ENCODE data around the gene ZC3H7B. TPM values are rescaled to one million over a fixed set of nuclear protein-coding genes. Genes with fewer than 3 reads are reported as not detected.

Gene ZC3H7B
- total RNA-seq, 1 experiment from 2014 or later = 34.8 TPM

GRCh38 chr22:41382610-41383009, 81.3 kb downstream of the ZC3H7B start:
- no peaks in the 10 kb centered on the region for H3K9me2 ChIP-seq (replicated peaks; ENCODE audit: low read length)
- ATAC-seq (no peak), DNase-seq (no peak)
- intact Hi-C loops (cut with micrococcal nuclease) = loop anchor here (5.0 kb wide), 1 partner anchor 95 kb away; the partner anchor contains the start of gene RANGAP1
- H3K9me3 ChIP-seq (ENCODE audit: low read length) = no peaks in the 10 kb centered on the region
- no peaks in the 10 kb centered on the region for H3K27me3 ChIP-seq (ENCODE audit: low read length)
- H3K27ac ChIP-seq (ENCODE audit: low read length) = no peak overlapping the region
- no peak for TF ChIP-seq EZH2 (IDR thresholded peaks at IDR 0.05; ENCODE audit: low read length, unreplicated experiment)
- TF ChIP-seq CTCF (conservative IDR thresholded peaks at IDR 0.05; ENCODE audit: low read depth, low read length) = no peak
- TF ChIP-seq EZH2phosphoT487 (IDR thresholded peaks at IDR 0.05; ENCODE audit: borderline replicate concordance, low read length) = no peak
- H4K20me1 ChIP-seq (ENCODE audit: low read length) = no peaks in the 10 kb centered on the region
- H2AFZ ChIP-seq (ENCODE audit: low read length) = 0 out of 2 replicates have a peak overlapping the region, but pooled peaks have one; percentile 55
- H3K4me3 ChIP-seq (ENCODE audit: low read length) = peak overlapping the region; percentile 79
- H3F3A ChIP-seq (ENCODE audit: low read length, unreplicated experiment) = no peaks in the 10 kb centered on the region
- H3K4me2 ChIP-seq (ENCODE audit: low read length) = peak overlapping the region; percentile 95
- ChIA-PET CTCF (no interaction called here), POLR2A (ENCODE audit: unreplicated experiment) (no interaction called here)
- H3K36me3 ChIP-seq (ENCODE audit: low read depth, low read length) = no peaks in the 10 kb centered on the region
- no peaks in the 10 kb centered on the region for H3K79me2 ChIP-seq (ENCODE audit: low read length)
- H3K9ac ChIP-seq (ENCODE audit: low read length) = peak overlapping the region; percentile 90; the same call in 1 of the 2 replicates
- peaks cover 8% of the 10 kb centered on the region; the same call in 1 of the 2 replicates for H3K4me1 ChIP-seq (ENCODE audit: insufficient read depth, low read length)
- TSS peak; percentile 4 for BruUV-seq (replicated peaks)

- ChIA-PET POLR2A (ENCODE audit: unreplicated experiment) (no interaction called here), CTCF (no interaction called here)
- TF ChIP-seq EZH2 (IDR thresholded peaks at IDR 0.05; ENCODE audit: low read length, unreplicated experiment) = no peak
- TF ChIP-seq CTCF (conservative IDR thresholded peaks at IDR 0.05; ENCODE audit: low read depth, low read length) = no peak
- TF ChIP-seq EZH2phosphoT487 (IDR thresholded peaks at IDR 0.05; ENCODE audit: borderline replicate concordance, low read length) = no peak
- Histone ChIP-seq H3K9ac (ENCODE audit: low read length) (no peak overlapping the region), H3K27ac (ENCODE audit: low read length) (no peak overlapping the region), H3K36me3 (ENCODE audit: low read depth, low read length) (no peaks in the 10 kb centered on the region), H3K27me3 (ENCODE audit: low read length) (no peaks in the 10 kb centered on the region), H3K4me2 (ENCODE audit: low read length) (0 out of 2 replicates have a peak overlapping the region, but pooled peaks have one; percentile 95), H3K9me2 (replicated peaks; ENCODE audit: low read length) (no peaks in the 10 kb centered on the region), H2AFZ (ENCODE audit: low read length) (no peak overlapping the region), H3K4me1 (ENCODE audit: insufficient read depth, low read length) (peaks cover 8% of the 10 kb centered on the region; the same call in 1 of the 2 replicates), H3K79me2 (ENCODE audit: low read length) (no peaks in the 10 kb centered on the region), H4K20me1 (ENCODE audit: low read length) (no peaks in the 10 kb centered on the region), H3K9me3 (ENCODE audit: low read length) (no peaks in the 10 kb centered on the region), H3F3A (ENCODE audit: low read length, unreplicated experiment) (no peaks in the 10 kb centered on the region), H3K4me3 (ENCODE audit: low read length) (no peak overlapping the region)
- intact Hi-C loops (cut with micrococcal nuclease) = loop anchor here (5.0 kb wide), 1 partner anchor 96 kb away; the partner anchor contains the start of gene RANGAP1
- no peak for ATAC-seq
- no TSS peak for BruUV-seq (replicated peaks)
- DNase-seq = no peak
Observed at GRCh38 chr22:41383085-41383484, 81.8 kb downstream of the ZC3H7B start.

GRCh38 chr22:41384128-41384527, 82.8 kb downstream of the ZC3H7B start:
- no TSS peak for BruUV-seq (replicated peaks)
- intact Hi-C loops (cut with micrococcal nuclease) = loop anchor here (5.0 kb wide), 1 partner anchor 97 kb away; the partner anchor contains the start of gene RANGAP1

More at GRCh38 chr22:41384128-41384527, 82.8 kb downstream of the ZC3H7B start:
- Histone ChIP-seq H3K36me3 (ENCODE audit: low read depth, low read length) (no peaks in the 10 kb centered on the region), H3K27ac (ENCODE audit: low read length) (no peak overlapping the region), H3F3A (ENCODE audit: low read length, unreplicated experiment) (no peaks in the 10 kb centered on the region), H3K4me1 (ENCODE audit: insufficient read depth, low read length) (peaks cover 8% of the 10 kb centered on the region; the same call in 1 of the 2 replicates), H3K9me3 (ENCODE audit: low read length) (no peaks in the 10 kb centered on the region), H3K4me3 (ENCODE audit: low read length) (no peak overlapping the region), H3K27me3 (ENCODE audit: low read length) (no peaks in the 10 kb centered on the region), H3K79me2 (ENCODE audit: low read length) (no peaks in the 10 kb centered on the region), H3K9me2 (replicated peaks; ENCODE audit: low read length) (no peaks in the 10 kb centered on the region), H3K4me2 (ENCODE audit: low read length) (no peak overlapping the region), H3K9ac (ENCODE audit: low read length) (no peak overlapping the region), H2AFZ (ENCODE audit: low read length) (no peak overlapping the region), H4K20me1 (ENCODE audit: low read length) (no peaks in the 10 kb centered on the region)
- TF ChIP-seq CTCF (conservative IDR thresholded peaks at IDR 0.05; ENCODE audit: low read depth, low read length) (no peak), EZH2 (IDR thresholded peaks at IDR 0.05; ENCODE audit: low read length, unreplicated experiment) (no peak), EZH2phosphoT487 (IDR thresholded peaks at IDR 0.05; ENCODE audit: borderline replicate concordance, low read length) (no peak)
- ChIA-PET CTCF (no interaction called here), POLR2A (ENCODE audit: unreplicated experiment) (no interaction called here)
- no peak for DNase-seq
- no peak for ATAC-seq
